GM21381 (cell line): ENCODE data around the gene HS6ST3.
A peak's percentile ranks its signal among the peaks of the same experiment; 100 is the strongest.
"Not testable (repeated sequence)": the region's sequence is repeated elsewhere in the genome, so short reads cannot be mapped to it uniquely, and the experiment has no call there.

Experiments
- ATAC-seq: cut with Tn5 transposase; IDR thresholded peaks from one replicate; pipeline ENCODE4 v1.9.1; 2021; ENCODE audit warnings: mild to moderate bottlenecking, moderate library complexity; ENCODE audit not compliant: unreplicated experiment

Gene HS6ST3

DNA sequence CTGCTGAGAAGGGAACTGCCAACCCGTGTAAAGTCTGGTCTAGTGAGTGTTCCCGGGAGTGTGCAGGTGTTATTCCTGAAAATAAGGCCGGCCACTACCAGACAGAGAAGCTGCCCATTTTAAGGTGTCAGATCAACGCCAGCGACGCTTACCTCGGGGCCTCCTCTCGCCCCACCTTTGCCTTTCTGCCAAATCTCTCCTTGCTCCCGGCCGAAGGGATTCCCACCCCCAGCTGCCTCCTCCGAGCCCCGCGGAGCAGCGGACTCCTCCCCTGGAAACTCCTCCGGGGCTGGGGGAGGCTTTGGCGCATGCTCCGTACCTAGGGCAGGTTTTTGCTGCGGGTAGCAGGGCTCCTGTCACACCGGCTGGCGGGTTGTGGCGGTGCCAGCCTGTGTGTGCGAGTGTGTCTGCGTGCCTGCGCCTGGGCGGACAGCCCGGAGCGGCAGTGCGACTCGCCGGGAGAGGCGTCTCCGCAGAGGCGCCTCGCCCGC lies at the start of gene HS6ST3:
Gene HS6ST3, plus strand, starts transcription at position 359 of the 491 bp plus-strand sequence.
- peak; percentile 32 for ATAC-seq

DNA sequence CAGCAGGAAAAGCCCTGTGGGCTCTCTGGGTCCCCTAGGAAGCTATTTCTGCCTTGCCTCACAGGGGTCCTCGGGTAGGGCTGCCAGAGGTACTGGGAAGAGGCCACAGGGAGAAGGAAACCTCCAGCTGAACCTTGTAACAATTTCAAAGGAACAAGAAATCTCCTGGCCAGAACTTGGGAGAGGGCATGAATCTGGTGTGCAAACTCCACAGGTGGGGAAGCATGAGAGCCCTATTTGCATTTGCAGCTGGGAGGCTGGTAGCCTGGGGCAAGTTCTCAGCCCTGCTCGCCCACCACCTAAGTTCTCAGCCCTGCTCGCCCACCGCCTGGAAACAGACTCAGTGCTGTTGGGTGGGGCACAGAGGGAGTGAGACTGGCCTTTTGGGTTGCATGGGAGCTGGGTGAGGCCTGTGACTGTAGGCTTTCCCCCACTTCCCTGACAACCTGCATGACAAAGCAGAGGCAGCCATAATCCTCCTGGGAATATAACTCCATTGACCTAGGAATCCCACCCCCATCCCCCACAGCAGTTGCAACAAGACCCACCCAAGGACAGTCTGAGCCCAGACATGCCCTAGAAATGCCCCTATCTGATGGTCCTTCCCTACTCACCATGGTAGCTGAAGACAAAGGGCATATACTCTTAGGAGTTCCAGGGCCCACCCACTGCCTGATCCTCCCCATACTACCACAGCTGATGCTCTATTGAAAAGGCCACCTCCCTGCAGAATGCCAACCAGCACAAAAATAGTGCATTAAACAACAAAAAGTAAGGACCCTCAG lies 48.4 kb upstream of the HS6ST3 start:
- no peak for ATAC-seq

DNA sequence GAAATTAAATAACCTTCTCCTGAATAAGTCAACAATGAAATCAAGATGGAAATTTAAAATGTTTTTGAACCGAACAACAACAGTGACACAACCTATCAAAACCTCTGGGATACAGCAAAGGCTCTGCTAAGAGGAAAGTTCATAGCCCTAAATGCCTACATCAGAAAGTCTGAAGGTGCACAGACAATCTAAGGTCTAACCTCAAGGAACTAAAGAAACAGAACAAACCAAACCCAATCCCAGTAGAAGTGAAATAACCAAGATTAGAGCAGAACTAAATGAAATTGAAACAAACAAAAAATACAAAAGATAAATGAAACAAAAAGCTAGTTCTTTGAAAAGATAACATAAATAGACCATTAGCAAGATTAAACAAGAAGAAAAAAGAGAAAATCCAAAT lies 45.7 kb upstream of the HS6ST3 start:
- ATAC-seq, result no peak

DNA sequence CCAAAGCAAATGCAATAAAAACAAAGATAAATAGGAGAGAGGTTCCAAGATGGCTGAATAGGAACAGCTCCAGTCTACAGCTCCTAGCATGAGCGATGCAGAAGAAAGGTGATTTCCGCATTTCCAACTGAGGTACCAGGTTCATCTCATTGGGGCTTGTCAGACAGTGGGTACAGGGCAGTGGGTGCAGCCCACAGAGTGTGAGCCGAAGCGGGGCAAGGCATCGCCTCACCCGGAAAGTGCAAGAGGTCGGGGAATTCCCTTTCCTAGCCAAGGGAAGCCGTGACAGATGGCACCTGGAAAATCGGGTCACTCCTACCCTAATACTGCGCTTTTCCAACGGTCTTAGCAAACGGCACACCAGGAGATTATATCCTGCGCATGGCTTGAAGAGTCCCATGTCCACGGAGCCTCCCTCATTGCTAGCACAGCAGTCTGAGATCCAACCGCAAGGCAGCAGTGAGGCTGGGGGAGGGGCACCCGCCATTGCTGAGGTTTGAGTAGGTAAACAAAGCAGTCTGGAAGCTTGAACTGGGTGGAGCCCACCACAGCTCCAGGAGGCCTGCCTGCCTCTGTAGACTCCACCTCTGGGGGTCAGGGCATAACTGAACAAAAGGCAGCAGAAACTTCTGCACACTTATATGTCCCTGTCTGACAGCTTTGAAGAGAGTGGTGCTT lies 43.3 kb upstream of the HS6ST3 start:
- not testable (repeated sequence) for ATAC-seq

DNA sequence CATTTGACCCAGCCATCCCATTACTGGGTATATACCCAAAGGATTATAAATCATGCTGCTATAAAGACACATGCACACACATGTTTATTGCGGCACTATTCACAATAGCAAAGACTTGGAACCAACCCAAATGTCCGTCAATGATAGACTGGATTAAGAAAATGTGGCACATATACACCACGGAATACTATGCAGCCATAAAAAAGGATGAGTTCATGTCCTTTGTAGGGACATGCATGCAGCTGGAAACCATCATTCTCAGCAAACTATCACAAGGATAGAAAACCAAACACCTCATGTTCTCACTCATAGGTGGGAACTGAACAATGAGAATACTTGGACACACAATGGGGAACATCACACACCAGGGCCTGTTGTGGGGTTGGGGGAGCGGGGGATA lies 39.0 kb upstream of the HS6ST3 start:
- ATAC-seq, result not testable (repeated sequence)

DNA sequence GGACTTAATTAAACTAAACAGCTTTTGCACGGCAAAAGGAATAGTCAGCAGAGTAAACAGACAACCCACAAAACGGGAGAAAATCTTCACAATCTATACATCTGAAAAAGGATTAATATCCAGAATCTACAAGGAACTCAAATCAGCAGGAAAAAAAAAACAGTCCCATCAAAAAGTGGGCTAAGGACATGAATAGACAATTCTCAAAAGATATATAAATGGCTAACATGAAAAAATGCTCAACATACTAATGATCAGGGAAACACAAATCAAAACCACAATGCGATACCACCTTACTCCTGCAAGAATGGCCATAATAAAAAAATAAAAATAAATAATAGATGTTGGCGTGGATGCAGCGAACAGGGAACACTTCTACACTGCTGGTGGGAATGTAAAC lies 38.4 kb upstream of the HS6ST3 start:
- not testable (repeated sequence) for ATAC-seq

DNA sequence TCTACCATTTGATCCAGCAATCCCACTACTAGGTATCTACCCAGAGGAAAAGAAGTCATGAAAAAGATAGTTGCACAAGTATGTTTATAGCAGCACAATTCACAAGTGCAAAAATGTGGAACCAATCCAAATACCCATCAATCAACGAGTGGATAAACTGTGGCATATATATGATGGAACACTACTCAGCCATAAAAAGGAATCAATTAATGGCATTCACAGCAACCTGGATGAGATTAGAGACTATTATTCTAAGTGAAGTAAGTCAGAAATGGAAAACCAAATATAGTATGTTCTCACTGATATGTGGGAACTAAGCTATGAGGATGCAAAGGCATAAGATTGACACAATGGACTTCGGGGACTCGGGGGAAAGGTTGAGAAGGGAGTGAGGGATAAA lies 38.0 kb upstream of the HS6ST3 start:
- ATAC-seq, result not testable (repeated sequence)

DNA sequence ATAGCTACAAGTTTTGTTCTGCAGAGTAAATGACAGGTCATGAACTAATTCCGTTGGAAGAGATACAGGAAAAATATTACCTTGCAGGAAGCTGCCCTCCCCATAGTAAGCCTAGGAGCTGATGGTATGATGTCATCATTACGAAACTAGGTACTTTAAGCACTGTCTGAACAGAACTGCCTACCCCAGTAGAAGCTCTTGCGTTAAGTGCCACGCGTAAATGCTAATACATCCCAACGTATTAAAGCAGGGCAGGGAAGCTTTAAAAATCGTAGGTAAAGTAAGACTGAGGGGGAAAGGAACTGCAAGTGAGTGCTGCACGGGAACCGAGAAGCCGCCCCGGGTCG lies 37.3 kb upstream of the HS6ST3 start:
- peak; percentile 48 for ATAC-seq

DNA sequence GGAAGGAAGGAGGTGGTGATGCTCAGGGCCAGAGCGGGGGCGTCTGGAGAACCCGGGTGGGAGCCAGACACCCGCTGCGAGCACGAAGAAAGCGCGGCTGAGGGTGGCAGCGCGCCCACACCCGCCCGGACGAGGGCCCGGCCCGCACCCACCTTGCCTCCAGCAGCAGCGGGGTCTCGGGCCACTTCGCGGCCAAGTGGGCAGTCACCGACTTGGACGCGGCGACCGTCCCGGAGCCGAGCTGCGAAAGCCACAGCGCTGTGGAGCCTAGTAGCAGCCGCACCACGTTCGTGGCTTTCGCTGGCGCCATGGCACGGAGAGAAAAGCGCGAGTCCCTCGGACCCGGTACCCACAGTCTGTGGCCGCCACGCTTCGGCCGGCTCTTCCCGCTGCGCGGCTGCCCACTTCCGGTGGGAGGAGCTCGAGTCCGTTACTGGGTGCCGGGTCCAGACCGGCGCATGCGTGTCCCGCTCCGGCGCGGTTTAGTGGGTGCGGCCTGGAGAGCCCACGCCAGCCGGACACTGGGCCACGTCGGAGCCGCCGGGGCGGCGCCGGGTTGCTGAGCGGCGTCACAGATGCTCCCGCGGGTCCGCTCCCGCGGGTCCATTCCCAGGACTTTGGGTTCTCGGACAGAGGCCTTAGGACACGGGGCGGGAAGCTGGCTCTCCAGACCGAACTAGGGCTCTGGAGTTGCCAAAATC lies 36.8 kb upstream of the HS6ST3 start, which contains the start of gene UGGT2:
Gene UGGT2, minus strand, starts transcription at position 399 of the 701 bp plus-strand sequence. Its CDS starts 89 bp downstream, at position 310.
- peak; percentile 97 for ATAC-seq

DNA sequence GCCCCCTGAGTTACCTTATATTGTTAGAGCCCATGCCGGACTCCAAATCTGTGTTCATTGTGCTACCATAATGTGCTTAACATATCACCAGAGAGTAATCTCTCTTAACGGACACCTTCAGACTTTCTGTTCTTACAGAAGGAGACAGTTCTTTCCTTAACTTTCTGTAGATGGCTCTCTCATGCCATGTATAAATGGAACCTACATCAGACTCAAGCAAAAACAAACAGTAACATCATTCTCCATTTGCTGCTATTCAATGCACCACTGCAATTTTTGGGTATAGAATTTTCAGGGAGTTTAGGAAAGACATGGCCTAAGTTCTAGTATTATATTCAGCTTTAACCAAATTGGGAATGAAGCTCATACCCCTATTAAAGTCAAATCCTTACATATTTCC lies 24.1 kb upstream of the HS6ST3 start:
- no peak for ATAC-seq

DNA sequence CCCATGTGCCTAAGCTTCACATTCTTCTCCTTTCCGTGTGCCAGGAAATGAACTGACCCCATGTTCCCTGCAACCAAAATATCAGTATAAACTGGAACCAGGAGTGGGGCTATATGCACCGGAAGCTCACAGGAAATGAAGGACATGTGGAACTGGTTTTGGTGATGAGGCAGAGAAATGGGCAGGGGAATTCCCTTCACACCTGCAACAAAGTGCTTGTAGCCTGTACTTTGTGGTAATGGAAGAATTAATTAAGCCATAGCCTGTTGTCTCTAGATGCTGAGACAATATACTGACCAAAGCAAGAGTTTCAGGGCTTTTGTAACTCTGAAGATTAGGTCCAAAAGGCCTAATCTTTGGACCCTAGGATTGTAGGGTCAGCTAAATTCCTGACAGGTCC lies 21.2 kb upstream of the HS6ST3 start:
- no peak for ATAC-seq

DNA sequence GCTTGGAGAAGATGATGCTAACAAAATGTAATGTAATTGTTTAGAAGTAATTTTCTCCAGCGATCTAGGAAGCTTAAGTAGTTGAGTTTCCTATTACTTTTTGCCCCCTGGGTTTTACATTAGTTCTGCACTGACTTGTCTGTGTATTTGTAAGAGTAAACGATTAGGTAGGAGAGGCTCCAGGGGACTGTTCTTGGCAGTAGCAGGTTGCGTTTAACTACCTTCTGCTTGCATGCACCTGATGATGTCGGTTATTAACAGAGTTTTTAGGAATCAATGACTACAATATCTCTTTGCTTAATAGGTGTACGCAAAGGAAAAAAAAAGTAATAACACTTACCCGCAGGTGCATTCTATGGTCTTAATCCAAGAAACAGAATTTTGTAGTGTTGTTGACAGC lies 18.4 kb upstream of the HS6ST3 start:
- ATAC-seq, result no peak

DNA sequence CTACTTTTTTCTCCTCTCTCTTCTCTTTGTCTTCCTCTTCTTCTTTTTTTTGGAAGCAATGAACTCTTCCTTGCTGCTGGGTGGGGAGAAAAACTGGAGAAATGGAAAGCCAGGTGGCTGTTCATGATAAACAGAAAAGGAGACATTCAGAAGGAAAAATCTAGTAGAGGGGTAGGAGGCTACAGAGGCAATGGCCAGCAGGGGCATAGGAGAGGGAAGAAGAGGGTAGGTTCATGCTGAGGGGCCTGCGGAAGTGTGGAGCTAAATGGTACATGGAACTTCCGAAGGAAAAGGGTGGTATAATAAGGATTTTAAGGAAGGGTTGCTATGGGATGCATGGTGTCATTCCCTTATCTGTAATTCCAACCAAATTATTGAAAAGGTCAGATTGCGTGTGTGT lies 17.5 kb upstream of the HS6ST3 start:
- no peak for ATAC-seq

DNA sequence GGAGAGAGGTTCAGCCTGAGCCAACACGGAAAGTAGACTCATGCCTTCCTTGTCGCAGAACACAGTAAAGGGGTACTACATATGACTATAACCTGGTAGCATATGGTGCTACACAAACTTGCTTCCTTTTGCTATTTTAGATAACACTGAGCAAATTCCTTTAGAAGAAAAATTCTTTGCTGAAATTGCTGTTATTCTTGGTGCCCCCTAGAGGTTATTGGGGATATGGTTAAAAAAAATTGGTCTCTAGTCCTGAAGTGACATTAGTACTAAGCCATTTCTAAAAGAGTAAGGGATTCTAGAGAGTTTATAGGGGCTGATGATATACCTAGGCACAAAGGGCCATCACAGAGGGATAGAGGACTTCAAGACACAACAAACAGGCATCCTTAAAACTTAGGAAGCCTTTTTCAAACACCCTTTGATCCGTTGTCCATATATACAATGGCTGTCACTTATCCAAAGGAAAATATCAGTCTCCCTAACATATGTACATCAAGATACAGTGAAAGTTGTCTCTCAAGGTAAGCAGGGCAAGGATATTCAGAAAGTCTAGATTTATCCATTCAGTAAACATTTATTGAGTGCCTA lies 13.9 kb upstream of the HS6ST3 start:
- ATAC-seq, result no peak

DNA sequence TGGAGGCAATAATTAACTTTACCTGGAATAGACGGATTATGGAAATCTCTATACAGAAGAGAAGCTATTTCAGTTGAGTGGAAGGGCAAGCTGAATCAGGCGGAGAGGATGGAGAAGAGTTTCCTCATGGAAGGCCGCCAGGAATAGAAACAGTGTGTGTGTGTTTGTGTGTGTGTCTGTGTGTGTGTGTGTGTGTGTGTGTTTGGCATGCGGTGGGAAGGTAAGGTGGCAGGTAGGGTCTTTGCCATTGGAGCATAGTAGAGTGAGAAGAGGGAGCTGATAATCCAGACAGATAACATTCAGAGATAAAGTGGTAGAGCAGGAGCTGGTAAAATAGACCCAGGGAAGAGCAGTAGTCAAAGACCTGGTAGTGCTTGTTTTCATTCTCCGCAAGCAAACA lies 9.2 kb upstream of the HS6ST3 start:
- no peak for ATAC-seq

DNA sequence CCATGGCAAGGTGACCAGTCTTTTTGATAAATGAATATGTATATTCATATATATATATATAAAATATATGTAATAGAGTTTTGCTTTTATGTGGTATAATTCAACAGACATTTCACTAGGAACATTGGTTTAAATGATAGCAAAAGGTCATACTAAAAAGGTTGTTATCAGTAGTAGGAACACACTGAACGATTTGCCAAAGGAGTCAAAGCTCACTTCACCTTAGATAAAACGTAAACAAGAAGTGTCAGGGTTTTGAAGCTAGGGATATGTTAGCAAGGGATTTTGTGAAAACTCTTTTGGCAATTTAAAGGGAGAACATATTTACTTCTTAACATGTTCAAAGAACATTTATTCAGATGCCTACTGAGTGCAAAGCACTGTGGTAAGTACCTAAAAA lies 8.0 kb upstream of the HS6ST3 start:
- no peak for ATAC-seq

DNA sequence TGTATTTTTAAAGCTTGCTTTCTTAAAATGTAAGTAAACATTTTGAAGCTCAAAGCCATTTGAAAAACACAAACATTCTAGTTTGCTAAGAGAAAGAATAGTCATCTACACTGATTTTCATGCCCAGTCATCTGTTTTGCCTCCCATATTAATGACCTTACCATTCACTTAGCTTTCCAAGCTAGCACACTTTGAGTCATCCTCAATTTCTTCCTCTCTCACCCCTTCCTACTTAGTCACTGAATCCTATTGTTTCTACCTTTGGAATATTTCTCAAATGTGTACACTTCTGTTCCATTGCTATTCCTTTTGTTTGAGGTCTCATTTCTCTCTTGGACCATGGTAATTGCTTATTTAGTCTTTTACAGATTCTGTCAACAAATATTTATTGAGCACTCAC lies 7.3 kb upstream of the HS6ST3 start:
- ATAC-seq, result no peak

DNA sequence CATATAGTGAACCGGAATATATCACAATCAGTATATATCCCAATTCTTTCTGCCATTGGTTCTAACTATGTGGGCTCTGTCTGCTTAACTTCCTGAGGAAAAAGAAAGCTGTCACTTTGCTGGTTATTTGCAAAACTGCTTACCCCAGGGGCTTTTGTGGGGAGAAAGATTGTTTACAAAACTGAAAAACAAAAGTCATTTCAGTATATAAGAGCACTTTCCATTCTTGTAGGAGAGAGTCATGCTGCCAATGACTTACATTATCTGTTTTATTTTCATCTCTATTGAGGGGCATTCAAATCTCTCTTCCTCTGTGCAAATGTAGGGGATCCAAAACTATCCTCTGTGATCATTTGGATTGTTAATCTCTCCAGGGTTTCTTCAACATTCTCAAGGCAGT lies 3.2 kb upstream of the HS6ST3 start:
- ATAC-seq, result no peak

DNA sequence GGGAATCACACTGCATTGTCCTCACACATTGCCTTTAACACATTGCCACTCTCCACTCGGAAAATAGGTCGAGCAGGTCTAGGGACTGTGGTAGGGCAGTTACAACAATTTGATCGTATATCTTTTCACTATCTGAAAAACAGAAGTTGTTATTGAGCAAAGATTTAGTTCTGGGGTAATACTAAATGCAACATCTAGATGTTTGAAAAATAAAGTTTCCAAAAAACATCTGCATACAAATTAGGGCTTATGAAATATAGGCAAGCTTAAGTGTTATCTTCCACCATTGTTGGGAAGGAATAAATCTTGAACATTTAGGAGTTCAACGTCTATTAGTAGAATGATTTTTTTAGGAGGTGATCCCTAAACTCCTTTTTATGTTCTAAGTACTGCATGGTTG lies 768 bp upstream of the HS6ST3 start:
- no peak for ATAC-seq

DNA sequence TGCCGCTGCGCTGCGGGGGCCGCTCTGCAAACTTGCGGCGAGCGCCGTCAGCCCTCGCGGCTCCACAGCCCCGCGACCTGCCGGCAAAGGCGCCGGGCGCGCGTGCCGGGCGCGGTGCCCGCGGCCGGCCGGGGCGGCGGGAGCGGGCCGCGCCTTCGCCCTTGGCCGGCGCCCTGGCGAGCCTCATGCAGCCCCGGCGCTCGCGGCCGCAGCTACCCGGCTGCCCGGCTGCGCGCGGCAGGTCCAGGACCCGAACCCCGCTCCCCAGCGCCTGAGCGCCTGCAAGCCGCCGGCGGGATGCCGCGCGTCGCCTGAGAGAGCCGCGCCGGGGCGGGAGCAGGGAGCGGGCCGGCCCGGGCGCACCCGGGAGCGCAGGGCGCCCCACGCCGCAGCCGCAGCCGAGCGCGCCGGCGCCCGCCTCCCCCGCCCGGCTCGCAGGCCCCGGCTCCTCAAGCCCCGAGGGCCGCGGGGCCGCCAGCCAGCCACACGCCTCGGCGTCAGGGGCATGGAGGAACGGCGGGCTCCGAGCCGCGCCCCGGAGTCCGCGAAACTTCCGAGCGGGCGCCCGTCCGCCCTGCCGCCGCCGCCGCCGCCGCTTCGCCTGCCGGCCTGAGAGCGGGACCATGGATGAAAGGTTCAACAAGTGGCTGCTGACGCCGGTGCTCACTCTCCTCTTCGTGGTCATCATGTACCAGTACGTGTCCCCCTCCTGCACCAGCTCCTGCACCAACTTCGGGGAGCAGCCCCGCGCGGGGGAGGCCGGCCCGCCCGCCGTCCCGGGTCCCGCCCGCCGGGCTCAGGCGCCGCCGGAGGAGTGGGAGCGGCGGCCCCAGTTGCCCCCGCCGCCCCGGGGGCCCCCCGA lies 564 bp downstream of the HS6ST3 start:
- peak; percentile 53 for ATAC-seq
